Astrocyte (in vitro differentiated cells and primary cell): Measurements from ENCODE around the gene RAF1. TPM values are rescaled to one million over a fixed set of nuclear protein-coding genes. Genes with fewer than 3 reads are reported as not detected.

Source experiments
- DNase-seq: peaks from one replicate; pipeline ENCODE4 v3.0.0-alpha.2; 2010; ENCODE audit warnings: low read depth
- FAIRE-seq: peaks from 2 replicates; lab custom pipeline; 2011; peaks lifted over from hg19 to GRCh38; lab: Jason Lieb, UNC
- H2AFZ ChIP-seq: 2 replicates; pipeline ENCODE4 v1.6.0; 2012; ENCODE audit warnings: low read depth, low read length, inconsistent platforms
- H3K27ac ChIP-seq: 2 replicates; pipeline ENCODE4 v1.5.1; 2011; ENCODE audit warnings: low read depth, low read length, inconsistent platforms
- H3K27me3 ChIP-seq: 2 replicates; pipeline ENCODE4 v1.6.0; 2011; ENCODE audit warnings: low read length, inconsistent platforms; ENCODE audit not compliant: insufficient read depth
- H3K36me3 ChIP-seq: 2 replicates; pipeline ENCODE4 v1.5.1; 2011; ENCODE audit warnings: low read length, inconsistent platforms; ENCODE audit not compliant: insufficient read depth
- H3K4me1 ChIP-seq: 2 replicates; pipeline ENCODE4 v1.5.1; 2011; ENCODE audit warnings: low read length, inconsistent platforms; ENCODE audit not compliant: insufficient read depth
- H3K4me2 ChIP-seq: 2 replicates; pipeline ENCODE4 v1.6.0; 2012; ENCODE audit warnings: low read length, inconsistent platforms
- H3K4me3 ChIP-seq: 2 replicates; pipeline ENCODE4 v1.5.1; 2011; ENCODE audit warnings: low read depth, mild to moderate bottlenecking, low read length, inconsistent platforms; ENCODE audit not compliant: insufficient read depth
- H3K79me2 ChIP-seq: 2 replicates; pipeline ENCODE4 v1.6.0; 2012; ENCODE audit warnings: mild to moderate bottlenecking, low read length, inconsistent platforms; ENCODE audit not compliant: insufficient read depth
- H3K9ac ChIP-seq: 2 replicates; pipeline ENCODE4 v1.6.0; 2012; ENCODE audit warnings: mild to moderate bottlenecking, low read length, inconsistent platforms
- H3K9me3 ChIP-seq: 2 replicates; pipeline ENCODE4 v1.5.1; 2012; ENCODE audit warnings: low read depth, mild to moderate bottlenecking, low read length, inconsistent platforms; ENCODE audit not compliant: insufficient read depth
- H4K20me1 ChIP-seq: 2 replicates; pipeline ENCODE4 v1.6.0; 2012; ENCODE audit warnings: low read length, inconsistent platforms; ENCODE audit not compliant: insufficient read depth
- H3K27ac Mint-ChIP-seq: one replicate; pipeline ENCODE4 v1.8.0; 2021; ENCODE audit warnings: mild to moderate bottlenecking, mixed read lengths; ENCODE audit not compliant: unreplicated experiment
- H3K27me3 Mint-ChIP-seq: one replicate; pipeline ENCODE4 v1.8.0; 2021; ENCODE audit warnings: low read depth, mixed read lengths; ENCODE audit not compliant: unreplicated experiment
- H3K36me3 Mint-ChIP-seq: one replicate; pipeline ENCODE4 v1.8.0; 2021; ENCODE audit warnings: low read depth, mixed read lengths; ENCODE audit not compliant: unreplicated experiment
- H3K4me1 Mint-ChIP-seq: one replicate; pipeline ENCODE4 v1.8.0; 2021; ENCODE audit warnings: low read depth, mixed read lengths; ENCODE audit not compliant: unreplicated experiment
- H3K4me3 Mint-ChIP-seq: one replicate; pipeline ENCODE4 v1.8.0; 2021; ENCODE audit warnings: mild to moderate bottlenecking, moderate library complexity, mixed read lengths; ENCODE audit not compliant: unreplicated experiment
- H3K9me3 Mint-ChIP-seq: one replicate; pipeline ENCODE4 v1.8.0; 2021; ENCODE audit warnings: mild to moderate bottlenecking, mixed read lengths; ENCODE audit not compliant: unreplicated experiment
- EZH2 ChIP-seq: IDR thresholded peaks from 2 replicates; pipeline ENCODE4 v1.6.1; 2012; ENCODE audit warnings: mild to moderate bottlenecking, low read length, inconsistent platforms; ENCODE audit not compliant: insufficient read depth
- total RNA-seq: library from RNA; stranded (reverse); gene quantifications from 2 replicates; pipeline ENCODE4 v1.2.1, GENCODE V29; 2021
- TF ChIP-seq, protein P1 (sequence below): IDR thresholded peaks from 2 replicates; pipeline ENCODE4 v1.5.1; 2011; ENCODE audit warnings: low read depth, mild to moderate bottlenecking, inconsistent platforms, low read length, moderate library complexity; ENCODE audit not compliant: insufficient read depth

RAF1 gene
- total RNA-seq, 1 donor from 2014 or later, result 80.9 TPM

DNA sequence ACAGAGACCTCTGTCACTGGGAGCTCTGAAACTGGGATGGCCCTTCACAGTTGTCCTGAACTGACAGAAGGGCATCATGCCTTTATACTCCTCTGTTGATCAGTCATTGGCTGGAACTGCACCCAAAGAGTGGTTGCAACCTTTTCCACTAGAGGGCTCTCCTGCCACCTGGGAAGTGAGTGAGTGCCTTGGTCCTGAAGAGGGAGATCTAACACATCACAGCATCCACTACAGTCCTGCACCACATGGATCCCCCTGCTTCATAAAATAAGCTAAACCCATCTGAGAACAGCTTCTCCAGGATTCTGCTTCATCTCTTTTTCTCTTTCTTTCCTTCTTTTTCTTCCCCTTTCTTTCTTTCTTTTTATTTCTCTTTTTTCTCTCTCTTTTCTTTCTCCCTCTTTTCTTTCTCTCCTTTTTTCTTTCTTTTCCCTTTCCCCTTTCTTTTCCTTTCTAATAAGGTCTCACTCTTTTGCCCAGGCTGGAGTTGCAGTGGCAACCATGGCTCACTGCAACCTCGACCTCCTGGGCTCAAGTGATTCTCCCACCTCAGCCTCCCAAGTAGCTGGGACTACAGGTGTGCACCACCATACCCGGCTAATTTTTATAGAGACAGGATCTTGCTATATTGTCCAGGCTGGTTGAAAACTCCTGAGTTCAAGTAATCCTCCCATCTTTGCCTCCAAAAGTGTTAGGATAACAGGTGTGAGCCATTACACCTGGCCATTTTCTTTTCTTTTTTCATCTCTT lies 42.8 kb upstream of the RAF1 start:
- Histone ChIP-seq H3K4me2 (no peak overlapping the region), H3K9ac (no peak overlapping the region), H3K27ac (no peak overlapping the region), H3K9me3 (no peaks in the 10 kb centered on the region), H3K4me1 (peaks cover 8% of the 10 kb centered on the region), H3K36me3 (no peaks in the 10 kb centered on the region), H3K79me2 (no peaks in the 10 kb centered on the region), H2AFZ (no peak overlapping the region), H4K20me1 (no peaks in the 10 kb centered on the region), H3K27me3 (peaks cover 6% of the 10 kb centered on the region), H3K4me3 (no peak overlapping the region)
- H3K27me3 Mint-ChIP-seq, result peaks cover 23% of the 10 kb centered on the region
- H3K9me3 Mint-ChIP-seq, result peaks cover 2% of the 10 kb centered on the region
- peak; percentile 65 for DNase-seq
- FAIRE-seq, result no peak
- TF ChIP-seq, protein P1, sequence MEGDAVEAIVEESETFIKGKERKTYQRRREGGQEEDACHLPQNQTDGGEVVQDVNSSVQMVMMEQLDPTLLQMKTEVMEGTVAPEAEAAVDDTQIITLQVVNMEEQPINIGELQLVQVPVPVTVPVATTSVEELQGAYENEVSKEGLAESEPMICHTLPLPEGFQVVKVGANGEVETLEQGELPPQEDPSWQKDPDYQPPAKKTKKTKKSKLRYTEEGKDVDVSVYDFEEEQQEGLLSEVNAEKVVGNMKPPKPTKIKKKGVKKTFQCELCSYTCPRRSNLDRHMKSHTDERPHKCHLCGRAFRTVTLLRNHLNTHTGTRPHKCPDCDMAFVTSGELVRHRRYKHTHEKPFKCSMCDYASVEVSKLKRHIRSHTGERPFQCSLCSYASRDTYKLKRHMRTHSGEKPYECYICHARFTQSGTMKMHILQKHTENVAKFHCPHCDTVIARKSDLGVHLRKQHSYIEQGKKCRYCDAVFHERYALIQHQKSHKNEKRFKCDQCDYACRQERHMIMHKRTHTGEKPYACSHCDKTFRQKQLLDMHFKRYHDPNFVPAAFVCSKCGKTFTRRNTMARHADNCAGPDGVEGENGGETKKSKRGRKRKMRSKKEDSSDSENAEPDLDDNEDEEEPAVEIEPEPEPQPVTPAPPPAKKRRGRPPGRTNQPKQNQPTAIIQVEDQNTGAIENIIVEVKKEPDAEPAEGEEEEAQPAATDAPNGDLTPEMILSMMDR, result peak; percentile 81
- TF ChIP-seq EZH2, result no peak
- peaks cover 1% of the 10 kb centered on the region for H3K36me3 Mint-ChIP-seq
- peaks cover 14% of the 10 kb centered on the region for H3K4me1 Mint-ChIP-seq
- H3K27ac Mint-ChIP-seq, result peak overlapping the region; percentile 26
- no peak overlapping the region for H3K4me3 Mint-ChIP-seq

DNA sequence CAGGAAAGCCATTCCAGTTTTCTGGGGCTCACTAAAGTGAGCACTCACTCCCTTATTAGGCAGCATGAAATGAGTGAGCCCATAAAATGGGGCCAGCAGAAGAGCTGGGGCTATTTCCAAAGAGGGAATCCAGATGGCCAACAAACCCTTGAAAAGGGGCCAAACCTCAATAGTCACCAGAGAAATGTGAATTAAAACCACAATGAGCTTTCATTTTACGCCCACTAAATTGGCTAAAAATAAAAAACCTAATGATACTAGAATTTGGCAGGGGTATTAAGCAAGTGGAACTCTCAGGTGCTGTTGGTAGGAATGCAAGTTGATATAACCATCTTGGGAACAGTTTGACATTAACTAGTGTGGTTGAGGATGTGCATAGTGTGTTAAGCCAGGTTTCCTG lies 42.1 kb upstream of the RAF1 start:
- Histone ChIP-seq H4K20me1 (no peaks in the 10 kb centered on the region), H3K79me2 (no peaks in the 10 kb centered on the region), H3K4me2 (no peak overlapping the region), H3K27me3 (peaks cover 6% of the 10 kb centered on the region), H2AFZ (no peak overlapping the region), H3K9me3 (no peaks in the 10 kb centered on the region), H3K4me1 (peaks cover 8% of the 10 kb centered on the region), H3K9ac (no peak overlapping the region), H3K4me3 (no peak overlapping the region), H3K36me3 (no peaks in the 10 kb centered on the region), H3K27ac (no peak overlapping the region)
- H3K27ac Mint-ChIP-seq, result no peak overlapping the region
- DNase-seq, result peak; percentile 88
- peaks cover 3% of the 10 kb centered on the region for H3K9me3 Mint-ChIP-seq
- peaks cover 1% of the 10 kb centered on the region for H3K36me3 Mint-ChIP-seq
- H3K27me3 Mint-ChIP-seq, result peaks cover 23% of the 10 kb centered on the region
- TF ChIP-seq EZH2, result no peak
- TF ChIP-seq, protein P1, result no peak
- no peak overlapping the region for H3K4me3 Mint-ChIP-seq
- FAIRE-seq, result no peak
- peaks cover 14% of the 10 kb centered on the region for H3K4me1 Mint-ChIP-seq

DNA sequence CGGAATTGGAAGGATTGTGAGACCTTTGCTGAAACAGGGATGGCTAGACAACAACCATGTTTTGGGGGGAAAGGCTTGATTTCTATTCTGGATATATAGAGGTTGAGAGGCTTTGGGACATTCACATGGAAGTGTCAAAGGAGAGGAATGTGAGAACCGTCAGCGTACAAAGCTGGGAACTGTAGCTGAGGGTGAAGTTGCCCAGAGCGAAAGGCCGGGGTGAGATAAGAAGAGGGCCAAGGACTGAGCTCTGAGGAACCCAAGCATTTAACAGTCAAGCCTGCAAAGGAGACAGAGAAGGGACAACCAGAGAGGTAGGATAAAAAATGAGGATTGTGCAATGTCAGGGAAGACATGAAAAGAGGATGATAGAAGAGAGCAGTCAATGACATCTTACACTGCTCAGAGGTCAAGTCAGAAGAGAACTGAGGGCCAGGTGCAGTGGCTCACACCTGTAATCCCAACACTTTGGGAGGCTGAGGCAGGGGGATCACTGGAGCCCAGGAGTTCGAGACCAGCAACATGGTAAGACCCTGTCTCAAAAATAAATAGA lies 41.5 kb upstream of the RAF1 start:
- no peak for TF ChIP-seq EZH2
- H3K27me3 Mint-ChIP-seq, result peaks cover 21% of the 10 kb centered on the region
- peaks cover 14% of the 10 kb centered on the region for H3K4me1 Mint-ChIP-seq

More for the DNA sequence above, 41.5 kb upstream of the RAF1 start:
- no peak for FAIRE-seq
- DNase-seq, result no peak
- Histone ChIP-seq H3K27me3 (peaks cover 6% of the 10 kb centered on the region), H3K36me3 (no peaks in the 10 kb centered on the region), H3K4me2 (no peak overlapping the region), H4K20me1 (no peaks in the 10 kb centered on the region), H2AFZ (no peak overlapping the region), H3K4me3 (no peak overlapping the region), H3K4me1 (peaks cover 8% of the 10 kb centered on the region), H3K9me3 (no peaks in the 10 kb centered on the region), H3K27ac (no peak overlapping the region), H3K9ac (no peak overlapping the region), H3K79me2 (no peaks in the 10 kb centered on the region)
- Mint-ChIP-seq H3K4me3 (no peak overlapping the region), H3K36me3 (peaks cover 1% of the 10 kb centered on the region), H3K27ac (no peak overlapping the region), H3K9me3 (peaks cover 4% of the 10 kb centered on the region)
